ENCODE results near the gene INTS3.

INTS3 gene

DNA sequence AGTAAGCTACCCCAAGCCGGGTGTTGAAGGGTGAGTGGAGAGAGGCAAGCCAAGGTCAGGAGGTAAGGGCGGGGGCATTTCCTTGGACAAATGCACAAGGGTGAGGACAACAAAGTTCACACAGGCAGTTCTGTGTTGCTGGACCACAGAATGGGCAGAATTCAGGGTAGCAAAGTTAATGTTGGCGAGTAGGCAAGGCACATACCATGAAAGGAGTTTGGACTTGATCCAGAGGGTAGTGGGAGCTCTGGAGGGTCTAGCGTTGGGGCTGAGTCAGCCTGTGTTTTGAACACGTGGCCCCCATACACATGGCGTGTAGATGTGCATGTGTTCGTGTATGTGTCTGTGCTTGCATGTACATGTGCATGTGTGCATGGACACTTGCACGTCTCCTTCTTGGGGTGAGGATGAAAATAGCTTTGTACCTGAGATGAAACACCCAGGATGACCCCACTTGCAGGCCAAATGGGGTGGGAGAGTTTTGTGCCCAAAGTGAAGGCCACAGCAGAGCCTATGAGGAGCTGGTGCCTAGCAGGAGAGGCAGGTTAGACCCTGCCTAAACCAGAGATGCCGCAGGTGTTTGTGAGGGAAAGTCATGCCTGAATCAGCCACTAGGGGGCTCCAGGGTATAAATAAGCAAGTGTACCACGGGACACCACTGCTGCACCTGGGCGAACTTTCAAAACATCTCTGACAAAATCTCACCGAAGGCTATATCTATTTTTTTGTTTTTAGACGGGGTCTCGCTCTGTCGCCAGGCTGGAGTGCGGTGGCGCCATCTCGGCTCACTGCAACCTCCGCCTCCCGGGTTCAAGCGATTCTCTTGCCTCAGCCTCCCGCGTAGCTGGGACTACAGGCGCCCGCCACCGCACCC lies 69.2 kb downstream of the INTS3 start:
- peak overlapping the region; percentile 30 for H3K4me3 ChIP-seq (IDR thresholded peaks at IDR 0.05; ENCODE audit: insufficient read depth, low read depth, low read length)
- no peak overlapping the region for H3K9ac ChIP-seq
- no peak overlapping the region for H2AFZ ChIP-seq (ENCODE audit: low read depth)
- TF ChIP-seq, protein P1, sequence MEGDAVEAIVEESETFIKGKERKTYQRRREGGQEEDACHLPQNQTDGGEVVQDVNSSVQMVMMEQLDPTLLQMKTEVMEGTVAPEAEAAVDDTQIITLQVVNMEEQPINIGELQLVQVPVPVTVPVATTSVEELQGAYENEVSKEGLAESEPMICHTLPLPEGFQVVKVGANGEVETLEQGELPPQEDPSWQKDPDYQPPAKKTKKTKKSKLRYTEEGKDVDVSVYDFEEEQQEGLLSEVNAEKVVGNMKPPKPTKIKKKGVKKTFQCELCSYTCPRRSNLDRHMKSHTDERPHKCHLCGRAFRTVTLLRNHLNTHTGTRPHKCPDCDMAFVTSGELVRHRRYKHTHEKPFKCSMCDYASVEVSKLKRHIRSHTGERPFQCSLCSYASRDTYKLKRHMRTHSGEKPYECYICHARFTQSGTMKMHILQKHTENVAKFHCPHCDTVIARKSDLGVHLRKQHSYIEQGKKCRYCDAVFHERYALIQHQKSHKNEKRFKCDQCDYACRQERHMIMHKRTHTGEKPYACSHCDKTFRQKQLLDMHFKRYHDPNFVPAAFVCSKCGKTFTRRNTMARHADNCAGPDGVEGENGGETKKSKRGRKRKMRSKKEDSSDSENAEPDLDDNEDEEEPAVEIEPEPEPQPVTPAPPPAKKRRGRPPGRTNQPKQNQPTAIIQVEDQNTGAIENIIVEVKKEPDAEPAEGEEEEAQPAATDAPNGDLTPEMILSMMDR (conservative IDR thresholded peaks at IDR 0.05; ENCODE audit: low read depth, low read length) = peak; percentile 99
- H3K27ac ChIP-seq = no peak overlapping the region
- H3K27me3 ChIP-seq (ENCODE audit: insufficient read depth, low read depth) = peaks cover 9% of the 10 kb centered on the region; the same call in 1 of the 2 replicates
- peaks cover 20% of the 10 kb centered on the region for H3K4me1 ChIP-seq (ENCODE audit: low read depth, poor library complexity, severe bottlenecking)
- H3K4me2 ChIP-seq = peak overlapping the region; percentile 10; the same call in 1 of the 2 replicates
- H3K79me2 ChIP-seq (ENCODE audit: insufficient read depth, low read depth) = no peaks in the 10 kb centered on the region
- no peaks in the 10 kb centered on the region for H4K20me1 ChIP-seq (ENCODE audit: insufficient read depth)
- H3K36me3 ChIP-seq (ENCODE audit: insufficient read depth) = no peaks in the 10 kb centered on the region

DNA sequence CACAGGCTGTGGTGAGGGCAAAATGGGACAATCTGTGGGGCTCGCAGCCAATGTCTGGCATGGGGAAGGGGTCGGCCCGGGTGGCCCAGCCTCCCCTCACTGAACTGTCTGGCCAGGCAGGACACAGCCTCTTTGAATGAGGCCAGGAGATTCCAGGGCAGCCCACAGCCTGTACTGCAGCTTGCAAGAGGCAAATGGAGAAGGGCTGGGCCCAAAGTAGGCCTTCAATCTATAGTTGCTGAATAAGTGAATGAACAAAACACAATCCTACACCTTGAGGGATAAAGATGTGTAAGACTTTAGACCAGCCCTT lies 70.6 kb downstream of the INTS3 start:
- Histone ChIP-seq H3K4me3 (IDR thresholded peaks at IDR 0.05; ENCODE audit: insufficient read depth, low read depth, low read length) (no peak overlapping the region), H4K20me1 (ENCODE audit: insufficient read depth) (no peaks in the 10 kb centered on the region), H3K4me2 (no peak overlapping the region)

DNA sequence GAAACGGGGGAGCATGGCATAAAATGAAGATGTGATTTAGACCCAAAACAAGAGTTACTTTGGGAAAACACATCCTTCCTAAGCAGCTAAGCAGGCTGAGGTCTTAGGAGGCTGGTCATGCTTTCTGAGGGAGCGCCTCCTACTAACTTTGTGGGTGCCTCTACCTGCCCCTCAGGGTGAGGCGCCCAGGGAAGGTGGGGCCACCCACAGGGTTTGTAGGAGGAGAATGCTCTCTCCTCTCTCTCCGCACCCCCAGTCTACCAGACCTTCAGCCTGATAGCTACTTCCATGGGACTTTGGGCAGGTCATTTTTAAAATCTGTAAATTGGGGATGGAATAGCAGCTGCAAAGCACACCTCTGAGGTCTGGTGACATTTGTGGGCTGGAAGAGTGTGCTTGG lies 71.2 kb downstream of the INTS3 start:
- Histone ChIP-seq H3K4me2 (no peak overlapping the region), H2AFZ (ENCODE audit: low read depth) (no peak overlapping the region), H3K4me3 (IDR thresholded peaks at IDR 0.05; ENCODE audit: insufficient read depth, low read depth, low read length) (no peak overlapping the region), H3K4me1 (ENCODE audit: low read depth, poor library complexity, severe bottlenecking) (peaks cover 27% of the 10 kb centered on the region), H3K27ac (no peak overlapping the region), H4K20me1 (ENCODE audit: insufficient read depth) (no peaks in the 10 kb centered on the region), H3K9ac (no peak overlapping the region), H3K27me3 (ENCODE audit: insufficient read depth, low read depth) (no peaks in the 10 kb centered on the region; the same call in 1 of the 2 replicates), H3K36me3 (ENCODE audit: insufficient read depth) (no peaks in the 10 kb centered on the region), H3K79me2 (ENCODE audit: insufficient read depth, low read depth) (no peaks in the 10 kb centered on the region)
- TF ChIP-seq, protein P1 (conservative IDR thresholded peaks at IDR 0.05; ENCODE audit: low read depth, low read length) = no peak

More for the DNA sequence above, 70.6 kb downstream of the INTS3 start:
- Histone ChIP-seq H3K4me1 (ENCODE audit: low read depth, poor library complexity, severe bottlenecking) (peaks cover 21% of the 10 kb centered on the region), H3K36me3 (ENCODE audit: insufficient read depth) (no peaks in the 10 kb centered on the region), H3K27ac (no peak overlapping the region), H3K79me2 (ENCODE audit: insufficient read depth, low read depth) (no peaks in the 10 kb centered on the region), H3K27me3 (ENCODE audit: insufficient read depth, low read depth) (peaks cover 3% of the 10 kb centered on the region; the same call in 1 of the 2 replicates), H3K9ac (no peak overlapping the region), H2AFZ (ENCODE audit: low read depth) (no peak overlapping the region)
- TF ChIP-seq, protein P1 (conservative IDR thresholded peaks at IDR 0.05; ENCODE audit: low read depth, low read length) = no peak

DNA sequence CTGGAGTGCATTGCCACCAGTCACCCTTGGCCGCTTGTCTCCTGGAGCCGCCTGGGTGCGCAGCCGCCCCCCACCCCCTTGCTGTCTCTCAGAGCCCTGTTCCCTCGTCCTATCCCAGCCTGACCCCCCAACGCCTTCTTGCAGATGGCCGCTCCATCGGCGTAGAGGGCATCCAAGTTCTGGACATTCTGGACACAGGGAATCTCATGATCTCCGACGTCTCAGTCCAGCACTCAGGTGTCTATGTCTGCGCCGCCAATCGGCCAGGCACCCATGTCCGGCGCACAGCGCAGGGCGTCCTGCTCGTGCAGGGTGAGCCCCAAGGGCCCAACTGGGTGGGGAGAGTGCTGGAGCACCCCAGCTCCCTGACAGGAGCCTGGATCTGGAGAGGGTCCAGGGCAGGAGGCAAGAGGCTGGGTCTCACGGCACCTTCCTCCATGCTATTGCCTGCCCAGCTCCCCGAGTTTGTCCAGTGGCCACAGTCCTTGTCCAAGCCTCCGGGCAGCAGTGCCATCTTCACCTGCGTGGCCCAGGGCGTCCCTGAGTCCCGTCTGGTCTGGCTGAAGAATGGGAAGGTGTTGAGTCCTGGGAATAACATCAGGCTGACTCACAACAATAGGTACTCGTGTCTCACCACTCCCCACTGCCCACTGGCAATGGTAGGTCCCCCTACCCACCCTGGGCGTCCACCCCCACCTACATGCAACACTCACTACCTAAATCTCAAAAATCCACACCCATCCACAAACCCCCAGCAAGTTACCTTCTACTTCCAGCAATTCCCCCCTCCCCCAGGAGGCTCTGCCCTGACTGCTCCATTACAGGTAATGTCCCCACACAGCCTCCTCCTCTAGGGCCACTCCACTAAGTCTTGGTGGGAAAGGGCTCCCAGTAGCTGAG lies 72.0 kb downstream of the INTS3 start:
- H3K36me3 ChIP-seq (ENCODE audit: insufficient read depth) = no peaks in the 10 kb centered on the region
- TF ChIP-seq, protein P1 (conservative IDR thresholded peaks at IDR 0.05; ENCODE audit: low read depth, low read length) = no peak
- no peak overlapping the region for H3K4me2 ChIP-seq
- no peak overlapping the region for H3K9ac ChIP-seq
- no peaks in the 10 kb centered on the region; the same call in 1 of the 2 replicates for H3K27me3 ChIP-seq (ENCODE audit: insufficient read depth, low read depth)
- 0 out of 2 replicates have a peak, but pooled peaks cover 7% of the 10 kb centered on the region for H4K20me1 ChIP-seq (ENCODE audit: insufficient read depth)
- H3K27ac ChIP-seq = no peak overlapping the region
- H3K4me3 ChIP-seq (IDR thresholded peaks at IDR 0.05; ENCODE audit: insufficient read depth, low read depth, low read length) = no peak overlapping the region
- no peak overlapping the region for H2AFZ ChIP-seq (ENCODE audit: low read depth)
- no peaks in the 10 kb centered on the region for H3K79me2 ChIP-seq (ENCODE audit: insufficient read depth, low read depth)
- peaks cover 35% of the 10 kb centered on the region for H3K4me1 ChIP-seq (ENCODE audit: low read depth, poor library complexity, severe bottlenecking)
